ENCODE data around the gene ZNF334. TPM values are rescaled to one million over a fixed set of nuclear protein-coding genes. Genes with fewer than 3 reads are reported as not detected.

Gene ZNF334
- polyA plus RNA-seq, 1 donor (not counting 4 experiments of a cell fraction or from before 2014, with no cell fraction given), result 1.3 TPM

GRCh38 chr20:46501337-46501942 is 11.9 kb downstream of the ZNF334 start:
- Histone ChIP-seq H3K4me2 (ENCODE audit: control insufficient read depth, extremely low read depth, insufficient read depth, low read depth, low read length) (no peak overlapping the region), H3K36me3 (ENCODE audit: control insufficient read depth in 2 of 2, extremely low read depth in 1 of 2, insufficient read depth in 2 of 2, low read length in 2 of 2) (no peaks in the 10 kb centered on the region), H3K9me3 (ENCODE audit: control insufficient read depth, low read depth, low read length) (peaks cover 8% of the 10 kb centered on the region), H3K9ac (ENCODE audit: control insufficient read depth, extremely low read depth, insufficient read depth, low read length) (no peak overlapping the region), H4K20me1 (ENCODE audit: control insufficient read depth, extremely low read depth, insufficient read depth, low read length) (no peaks in the 10 kb centered on the region), H3K27me3 (ENCODE audit: control insufficient read depth, extremely low read depth, insufficient read depth, low read length) (no peaks in the 10 kb centered on the region), H3K79me2 (ENCODE audit: control insufficient read depth, insufficient read depth, low read length) (no peaks in the 10 kb centered on the region), H2AFZ (ENCODE audit: control insufficient read depth, low read length) (no peak overlapping the region), H3K4me1 (ENCODE audit: control insufficient read depth, extremely low read depth, insufficient read depth, low read length) (no peaks in the 10 kb centered on the region), H3K4me3 (ENCODE audit: control insufficient read depth in 2 of 3, extremely low read depth in 1 of 3, insufficient read depth in 2 of 3, low read depth in 1 of 3, low read length in 3 of 3) (no peak overlapping the region), H3K27ac (ENCODE audit: control insufficient read depth, insufficient read depth, low read length) (no peak overlapping the region), H3K9me1 (ENCODE audit: control insufficient read depth, extremely low read depth, insufficient read depth, low read length) (no peaks in the 10 kb centered on the region)
- DNase-seq (ENCODE audit: low read depth, low spot score) (no peak), FAIRE-seq (no peak)
- dilution Hi-C loops (cut with MboI; ENCODE audit: extremely low pct_ligation_motif_present, low sequenced_read_pairs), result no loop called here
- no peak for TF ChIP-seq EZH2 (IDR thresholded peaks at IDR 0.05; ENCODE audit: low read length)
- no peak for TF ChIP-seq CTCF (optimal IDR thresholded peaks at IDR 0.05 in 1 of 3, IDR thresholded peaks at IDR 0.05 in 1 of 3, conservative IDR thresholded peaks at IDR 0.05 in 1 of 3; ENCODE audit: extremely low read depth in 1 of 3, insufficient read depth in 2 of 3, low read length in 3 of 3)

GRCh38 chr20:46494077-46494476 is 19.3 kb downstream of the ZNF334 start:
- no peak overlapping the region for H3K4me2 ChIP-seq (ENCODE audit: control insufficient read depth, extremely low read depth, insufficient read depth, low read depth, low read length)
- H3K79me2 ChIP-seq (ENCODE audit: control insufficient read depth, insufficient read depth, low read length), result no peaks in the 10 kb centered on the region
- no peak overlapping the region for H3K4me3 ChIP-seq (ENCODE audit: control insufficient read depth in 2 of 3, extremely low read depth in 1 of 3, insufficient read depth in 2 of 3, low read depth in 1 of 3, low read length in 3 of 3)
- no peaks in the 10 kb centered on the region for H4K20me1 ChIP-seq (ENCODE audit: control insufficient read depth, extremely low read depth, insufficient read depth, low read length)
- no peak overlapping the region for H3K27ac ChIP-seq (ENCODE audit: control insufficient read depth, insufficient read depth, low read length)
- no peak overlapping the region for H3K9ac ChIP-seq (ENCODE audit: control insufficient read depth, extremely low read depth, insufficient read depth, low read length)
- FAIRE-seq, result no peak
- no peaks in the 10 kb centered on the region for H3K36me3 ChIP-seq (ENCODE audit: control insufficient read depth in 2 of 2, extremely low read depth in 1 of 2, insufficient read depth in 2 of 2, low read length in 2 of 2)
- dilution Hi-C loops (cut with MboI; ENCODE audit: extremely low pct_ligation_motif_present, low sequenced_read_pairs), result no loop called here
- no peak for DNase-seq (ENCODE audit: low read depth, low spot score)
- H2AFZ ChIP-seq (ENCODE audit: control insufficient read depth, low read length), result no peak overlapping the region
- no peaks in the 10 kb centered on the region for H3K9me3 ChIP-seq (ENCODE audit: control insufficient read depth, low read depth, low read length)
- H3K9me1 ChIP-seq (ENCODE audit: control insufficient read depth, extremely low read depth, insufficient read depth, low read length), result no peaks in the 10 kb centered on the region
- no peaks in the 10 kb centered on the region for H3K4me1 ChIP-seq (ENCODE audit: control insufficient read depth, extremely low read depth, insufficient read depth, low read length)
- no peaks in the 10 kb centered on the region for H3K27me3 ChIP-seq (ENCODE audit: control insufficient read depth, extremely low read depth, insufficient read depth, low read length)
- TF ChIP-seq EZH2 (IDR thresholded peaks at IDR 0.05; ENCODE audit: low read length) (no peak), CTCF (optimal IDR thresholded peaks at IDR 0.05 in 1 of 3, IDR thresholded peaks at IDR 0.05 in 1 of 3, conservative IDR thresholded peaks at IDR 0.05 in 1 of 3; ENCODE audit: extremely low read depth in 1 of 3, insufficient read depth in 2 of 3, low read length in 3 of 3) (no peak)
